ENCODE results near the gene SBF2.
"Not testable (repeated sequence)": the region's sequence is repeated elsewhere in the genome, so short reads cannot be mapped to it uniquely, and the experiment has no call there.

SBF2 gene

GRCh38 chr11:9936754-9937153 lies 357.3 kb downstream of the SBF2 start:
- CTCF ChIA-PET: no interaction called here
- DNase-seq (ENCODE audit: extremely low spot score): no peak
- POLR2A ChIA-PET: no interaction called here
- no peak for TF ChIP-seq CTCF (IDR thresholded peaks at IDR 0.05; ENCODE audit: control extremely low read depth, extremely low read depth, low read depth, missing control alignments)

DNA sequence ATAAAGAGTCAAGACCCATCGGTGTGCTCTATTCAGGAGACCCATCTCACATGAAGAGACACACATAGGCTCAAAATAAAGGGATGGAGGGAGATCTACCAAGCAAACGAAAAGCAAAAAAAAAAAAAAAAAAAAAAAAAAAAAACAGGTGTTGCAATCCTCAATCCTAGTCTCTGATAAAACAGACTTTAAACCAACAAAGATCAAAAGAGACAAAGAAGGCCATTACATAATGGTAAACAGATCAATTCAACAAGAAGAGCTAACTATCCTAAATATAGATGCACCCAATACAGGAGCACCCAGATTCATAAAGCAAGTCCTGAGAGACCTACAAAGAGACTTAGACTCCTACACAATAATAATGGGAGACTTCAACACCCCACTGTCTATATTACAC lies 361.2 kb downstream of the SBF2 start:
- CTCF ChIA-PET; DNase-seq (ENCODE audit: extremely low spot score); POLR2A ChIA-PET: not testable (repeated sequence)

DNA sequence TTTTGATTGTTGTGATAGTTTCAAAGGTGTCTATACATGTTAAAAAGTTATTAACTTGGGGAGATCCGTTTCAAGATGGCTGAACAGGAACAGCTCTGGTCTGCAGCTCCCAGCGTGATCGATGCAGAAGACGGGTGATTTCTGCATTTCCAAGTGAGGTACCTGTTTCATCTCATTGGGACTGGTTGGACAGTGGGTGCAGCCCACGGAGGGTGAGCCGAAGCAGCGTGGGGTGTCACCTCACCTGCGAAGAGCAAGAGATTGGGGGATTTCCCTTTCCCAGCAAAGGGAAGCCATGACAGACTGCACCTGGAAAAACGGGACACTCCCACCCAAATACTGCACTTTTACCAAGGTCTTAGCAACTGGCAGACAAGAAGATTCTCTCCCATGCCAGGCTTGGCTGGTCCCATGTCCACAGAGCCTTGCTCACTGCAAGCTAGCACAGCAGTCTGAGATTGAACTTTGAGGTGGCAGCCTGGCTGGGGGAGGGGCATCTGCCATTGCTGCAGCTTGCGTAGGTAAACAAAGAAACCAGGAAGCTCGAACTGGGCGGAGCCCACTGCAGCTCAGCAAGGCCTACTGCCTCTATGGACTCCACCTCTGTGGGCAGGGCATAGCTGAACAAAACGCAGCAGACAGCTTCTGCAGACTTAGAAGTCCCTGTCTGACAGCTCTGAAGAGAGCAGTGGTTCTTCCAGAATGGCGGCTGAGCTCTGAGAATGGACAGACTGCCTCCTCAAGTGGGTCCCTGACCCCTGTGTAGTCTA lies 363.3 kb downstream of the SBF2 start:
- CTCF ChIA-PET; DNase-seq (ENCODE audit: extremely low spot score); POLR2A ChIA-PET: not testable (repeated sequence)

DNA sequence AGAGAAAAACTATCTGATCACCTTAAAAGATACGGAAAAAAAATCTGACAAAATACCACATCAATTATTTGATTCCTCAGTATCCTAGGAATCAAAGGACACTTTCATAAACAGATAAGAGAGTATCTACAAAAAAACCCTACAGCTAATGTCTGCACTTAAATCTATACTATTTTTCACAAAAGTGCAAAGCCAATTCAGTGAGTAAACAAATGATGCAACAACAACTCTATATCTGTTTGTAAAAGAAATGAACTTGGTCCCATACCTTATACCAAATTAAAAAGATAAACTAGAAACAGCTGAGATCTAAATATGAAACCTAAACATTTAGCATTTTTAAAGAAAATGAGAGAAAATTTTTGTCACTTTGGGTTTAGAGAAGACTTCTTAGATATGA lies 366.3 kb downstream of the SBF2 start:
- DNase-seq (ENCODE audit: extremely low spot score): no peak
- ChIA-PET CTCF (no interaction called here), POLR2A (no interaction called here)
- no peak for TF ChIP-seq CTCF (IDR thresholded peaks at IDR 0.05; ENCODE audit: control extremely low read depth, extremely low read depth, low read depth, missing control alignments)

DNA sequence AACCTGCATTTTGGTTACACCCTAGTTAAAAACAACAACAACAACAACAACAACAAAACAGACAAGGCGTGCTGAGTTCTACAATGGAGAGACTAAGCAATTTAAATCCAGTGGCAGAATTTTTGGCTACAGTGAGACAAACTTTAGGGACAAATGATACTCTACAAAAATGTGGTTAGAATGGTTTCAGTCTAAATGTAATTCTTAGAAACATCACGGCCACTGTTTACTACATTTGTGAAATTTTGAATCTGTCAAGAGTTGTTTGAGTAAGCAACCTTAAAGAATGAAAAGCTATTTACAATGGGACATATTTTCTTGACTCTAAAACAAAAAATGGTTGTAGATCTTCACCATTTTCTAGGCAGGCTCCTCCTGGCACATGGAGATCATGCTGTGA lies 370.7 kb downstream of the SBF2 start:
- no peak for DNase-seq (ENCODE audit: extremely low spot score)
- TF ChIP-seq CTCF (IDR thresholded peaks at IDR 0.05; ENCODE audit: control extremely low read depth, extremely low read depth, low read depth, missing control alignments): no peak
- CTCF ChIA-PET: interaction anchor here (1.9 to 2.3 kb wide), 2 partner anchors 17 to 49 kb away, joined by 5 to 6 read pairs; no protein-coding TSS in a partner anchor
- POLR2A ChIA-PET: no interaction called here

GRCh38 chr11:9922806-9923205 lies 371.2 kb downstream of the SBF2 start:
- TF ChIP-seq CTCF (IDR thresholded peaks at IDR 0.05; ENCODE audit: control extremely low read depth, extremely low read depth, low read depth, missing control alignments): no peak
- ChIA-PET POLR2A (no interaction called here), CTCF (interaction anchor here (1.5 to 2.3 kb wide), 2 partner anchors 18 to 26 kb away, joined by 3 to 5 read pairs; no protein-coding TSS in a partner anchor)
- no peak for DNase-seq (ENCODE audit: extremely low spot score)

- ChIA-PET CTCF (interaction anchor here (1.4 kb wide), 1 partner anchor 31 kb away, joined by 3 read pairs; no protein-coding TSS in a partner anchor), POLR2A (no interaction called here)
- no peak for TF ChIP-seq CTCF (IDR thresholded peaks at IDR 0.05; ENCODE audit: control extremely low read depth, extremely low read depth, low read depth, missing control alignments)
- DNase-seq (ENCODE audit: extremely low spot score): no peak
These were observed 377.5 kb downstream of the SBF2 start for GRCh38 chr11:9916480-9916879.

GRCh38 chr11:9914064-9914463 lies 380.0 kb downstream of the SBF2 start:
- no peak for TF ChIP-seq CTCF (IDR thresholded peaks at IDR 0.05; ENCODE audit: control extremely low read depth, extremely low read depth, low read depth, missing control alignments)
- ChIA-PET POLR2A (no interaction called here), CTCF (interaction anchor here (0.7 to 0.9 kb wide), 2 partner anchors 18 to 27 kb away, joined by 3 read pairs; no protein-coding TSS in a partner anchor)
- DNase-seq (ENCODE audit: extremely low spot score): no peak

Measured in GM10248 (cell line).